GM13977 (cell line): ENCODE data around the gene EXOG.

Experiments
- DNase-seq: peaks from one replicate; pipeline ENCODE4 v3.0.0; 2012; ENCODE audit warnings: low spot score
- CTCF ChIP-seq: IDR thresholded peaks from 2 replicates; pipeline ENCODE4 v1.5.1; 2012; ENCODE audit warnings: mild to moderate bottlenecking, control low read depth; ENCODE audit not compliant: insufficient read depth; ENCODE audit errors: extremely low read depth, missing control alignments
- in situ Hi-C: fragments of 300-500 bp; cut with MboI; formaldehyde crosslinking; loops from one replicate; pipeline ENCODE4 v1.12.0; 2022; ENCODE audit warnings: low sequenced_read_pairs, low pct_unique_long_range_greater_than_20kb, mixed read lengths, inconsistent platforms; ENCODE audit not compliant: unreplicated experiment

Gene EXOG

DNA sequence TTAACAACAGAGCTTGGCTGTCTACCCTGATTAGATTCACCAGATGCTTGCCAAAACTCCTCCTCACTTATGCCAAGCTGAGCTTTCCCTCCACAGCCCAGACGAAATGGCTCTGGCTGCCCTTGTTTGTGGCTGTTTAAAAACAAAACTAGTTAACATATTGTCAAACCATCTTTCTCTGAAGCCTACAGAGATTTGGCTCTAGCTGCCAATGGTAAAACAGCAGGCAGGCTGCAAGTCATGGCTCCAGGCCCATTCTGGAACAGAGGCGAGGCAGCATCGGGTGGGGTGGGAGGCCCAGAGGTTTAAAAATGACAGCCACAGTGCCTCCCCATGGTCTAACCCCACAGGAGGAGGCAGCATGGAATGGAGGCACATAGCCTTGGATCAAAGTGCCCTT lies 77.4 kb downstream of the EXOG start:
- DNase-seq = no peak
- no peak for TF ChIP-seq CTCF
- in situ Hi-C loops = no loop called here

GRCh38 chr3:38574411-38575278 lies 78.5 kb downstream of the EXOG start:
- TF ChIP-seq CTCF = no peak
- DNase-seq = no peak
- in situ Hi-C loops = no loop called here

- in situ Hi-C loops = no loop called here
- TF ChIP-seq CTCF = no peak
- no peak for DNase-seq
These were observed 79.2 kb downstream of the EXOG start for GRCh38 chr3:38575279-38575843.
